H1 (cell line): Measurements from ENCODE around the gene LVRN. TPM values are rescaled to one million over a fixed set of nuclear protein-coding genes. Genes with fewer than 3 reads are reported as not detected.

Experiments
- CTBP2 ChIP-seq: IDR thresholded peaks from 2 replicates; pipeline ENCODE4 v1.7.0; 2011; ENCODE audit warnings: borderline replicate concordance, mild to moderate bottlenecking, moderate library complexity, mixed read lengths, low read length; ENCODE audit not compliant: insufficient read depth, insufficient read length
- E2F6 ChIP-seq: IDR thresholded peaks from 2 replicates; pipeline ENCODE4 v1.6.1; 2012; ENCODE audit warnings: inconsistent platforms
- EGR1 ChIP-seq: IDR thresholded peaks from 2 replicates; pipeline ENCODE4 v1.6.1; 2011; ENCODE audit warnings: low read depth, low read length, borderline replicate concordance
- JUND ChIP-seq: IDR thresholded peaks from 2 replicates; pipeline ENCODE4 v1.6.1; 2011; ENCODE audit warnings: mild to moderate bottlenecking, improper control_type of control experiment, low read length
- MAX ChIP-seq: IDR thresholded peaks from 2 replicates; pipeline ENCODE4 v1.6.1; 2012; ENCODE audit warnings: inconsistent platforms
- SP1 ChIP-seq: IDR thresholded peaks from 2 replicates; pipeline ENCODE4 v1.6.1; 2011; ENCODE audit warnings: low read depth, low read length
- TBP ChIP-seq: IDR thresholded peaks from 2 replicates; pipeline ENCODE4 v1.6.1; 2011; ENCODE audit warnings: low read depth, low read length, improper control_type of control experiment
- TCF12 ChIP-seq: IDR thresholded peaks from 2 replicates; pipeline ENCODE4 v1.6.1; 2011; ENCODE audit warnings: low read depth, mild to moderate bottlenecking, low read length
- polyA plus RNA-seq, 7 experiments: library from polyadenylated mRNA; depleted of rRNA in 3 of 7; stranded (reverse) in 5 of 7; unstranded in 2 of 7; fragments of >200 nt in 5 of 7; fragments of 200-250 nt in 2 of 7; gene quantifications; 1 replicate in 5 of 7; 2 replicates in 1 of 7; 4 replicates in 1 of 7; pipeline versions ENCODE4 v1.2.1 to v1.2.3, GENCODE V29; 2011 to 2013; ENCODE audit warnings: missing spikeins in 2 of 7, mixed read lengths in 2 of 7
- total RNA-seq: library from RNA; stranded (reverse); fragmentation: NEBNext Ultra II Directional; extraction: Animal tissue kit (Norgen Biotek cat#: 25700); gene quantifications from 2 replicates; pipeline ENCODE4 v1.2.1, GENCODE V29; 2021
- TF ChIP-seq, protein P1 (sequence below): fragments of 300-600 bp; sonication (generic); IDR thresholded peaks from 2 replicates; pipeline ENCODE4 v1.7.1; 2012; ENCODE audit warnings: low read length, moderate library complexity, mild to moderate bottlenecking, inconsistent platforms; ENCODE audit not compliant: insufficient replicate concordance

The LVRN gene
- total and polyA plus RNA-seq, 2 of the 8 experiments (the other 6 are each of a cell fraction or from before 2014, with no cell fraction given) = 0.08 to 0.09 TPM

DNA sequence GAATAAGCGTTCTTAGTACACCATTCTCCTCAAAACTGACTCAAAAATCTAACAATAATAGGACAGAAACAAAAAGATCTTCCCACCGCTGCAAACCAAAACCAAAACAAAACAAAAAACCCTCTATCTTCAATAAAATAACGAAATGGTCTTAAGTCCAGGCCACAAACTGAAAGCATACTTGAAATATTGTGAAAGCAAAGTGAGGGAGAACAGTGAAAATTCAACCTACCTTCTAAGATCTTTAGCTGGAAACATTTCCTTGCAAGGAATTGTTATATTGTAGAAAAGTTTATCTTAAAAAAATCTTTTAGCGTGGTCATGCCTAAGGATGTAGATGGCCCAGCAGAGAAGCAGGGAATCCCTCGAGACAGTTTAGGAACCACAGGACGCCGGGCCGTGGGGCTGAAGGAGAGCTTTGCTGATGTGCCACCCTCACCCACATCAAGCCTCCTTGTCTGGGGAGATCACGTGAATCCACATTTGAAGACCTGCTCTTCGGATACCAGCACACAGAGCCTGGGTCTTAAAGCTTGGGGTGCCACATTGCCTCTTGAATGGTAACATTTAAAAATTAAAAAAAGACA is 27.8 kb upstream of the LVRN start (continued):
- TF ChIP-seq, protein P1, sequence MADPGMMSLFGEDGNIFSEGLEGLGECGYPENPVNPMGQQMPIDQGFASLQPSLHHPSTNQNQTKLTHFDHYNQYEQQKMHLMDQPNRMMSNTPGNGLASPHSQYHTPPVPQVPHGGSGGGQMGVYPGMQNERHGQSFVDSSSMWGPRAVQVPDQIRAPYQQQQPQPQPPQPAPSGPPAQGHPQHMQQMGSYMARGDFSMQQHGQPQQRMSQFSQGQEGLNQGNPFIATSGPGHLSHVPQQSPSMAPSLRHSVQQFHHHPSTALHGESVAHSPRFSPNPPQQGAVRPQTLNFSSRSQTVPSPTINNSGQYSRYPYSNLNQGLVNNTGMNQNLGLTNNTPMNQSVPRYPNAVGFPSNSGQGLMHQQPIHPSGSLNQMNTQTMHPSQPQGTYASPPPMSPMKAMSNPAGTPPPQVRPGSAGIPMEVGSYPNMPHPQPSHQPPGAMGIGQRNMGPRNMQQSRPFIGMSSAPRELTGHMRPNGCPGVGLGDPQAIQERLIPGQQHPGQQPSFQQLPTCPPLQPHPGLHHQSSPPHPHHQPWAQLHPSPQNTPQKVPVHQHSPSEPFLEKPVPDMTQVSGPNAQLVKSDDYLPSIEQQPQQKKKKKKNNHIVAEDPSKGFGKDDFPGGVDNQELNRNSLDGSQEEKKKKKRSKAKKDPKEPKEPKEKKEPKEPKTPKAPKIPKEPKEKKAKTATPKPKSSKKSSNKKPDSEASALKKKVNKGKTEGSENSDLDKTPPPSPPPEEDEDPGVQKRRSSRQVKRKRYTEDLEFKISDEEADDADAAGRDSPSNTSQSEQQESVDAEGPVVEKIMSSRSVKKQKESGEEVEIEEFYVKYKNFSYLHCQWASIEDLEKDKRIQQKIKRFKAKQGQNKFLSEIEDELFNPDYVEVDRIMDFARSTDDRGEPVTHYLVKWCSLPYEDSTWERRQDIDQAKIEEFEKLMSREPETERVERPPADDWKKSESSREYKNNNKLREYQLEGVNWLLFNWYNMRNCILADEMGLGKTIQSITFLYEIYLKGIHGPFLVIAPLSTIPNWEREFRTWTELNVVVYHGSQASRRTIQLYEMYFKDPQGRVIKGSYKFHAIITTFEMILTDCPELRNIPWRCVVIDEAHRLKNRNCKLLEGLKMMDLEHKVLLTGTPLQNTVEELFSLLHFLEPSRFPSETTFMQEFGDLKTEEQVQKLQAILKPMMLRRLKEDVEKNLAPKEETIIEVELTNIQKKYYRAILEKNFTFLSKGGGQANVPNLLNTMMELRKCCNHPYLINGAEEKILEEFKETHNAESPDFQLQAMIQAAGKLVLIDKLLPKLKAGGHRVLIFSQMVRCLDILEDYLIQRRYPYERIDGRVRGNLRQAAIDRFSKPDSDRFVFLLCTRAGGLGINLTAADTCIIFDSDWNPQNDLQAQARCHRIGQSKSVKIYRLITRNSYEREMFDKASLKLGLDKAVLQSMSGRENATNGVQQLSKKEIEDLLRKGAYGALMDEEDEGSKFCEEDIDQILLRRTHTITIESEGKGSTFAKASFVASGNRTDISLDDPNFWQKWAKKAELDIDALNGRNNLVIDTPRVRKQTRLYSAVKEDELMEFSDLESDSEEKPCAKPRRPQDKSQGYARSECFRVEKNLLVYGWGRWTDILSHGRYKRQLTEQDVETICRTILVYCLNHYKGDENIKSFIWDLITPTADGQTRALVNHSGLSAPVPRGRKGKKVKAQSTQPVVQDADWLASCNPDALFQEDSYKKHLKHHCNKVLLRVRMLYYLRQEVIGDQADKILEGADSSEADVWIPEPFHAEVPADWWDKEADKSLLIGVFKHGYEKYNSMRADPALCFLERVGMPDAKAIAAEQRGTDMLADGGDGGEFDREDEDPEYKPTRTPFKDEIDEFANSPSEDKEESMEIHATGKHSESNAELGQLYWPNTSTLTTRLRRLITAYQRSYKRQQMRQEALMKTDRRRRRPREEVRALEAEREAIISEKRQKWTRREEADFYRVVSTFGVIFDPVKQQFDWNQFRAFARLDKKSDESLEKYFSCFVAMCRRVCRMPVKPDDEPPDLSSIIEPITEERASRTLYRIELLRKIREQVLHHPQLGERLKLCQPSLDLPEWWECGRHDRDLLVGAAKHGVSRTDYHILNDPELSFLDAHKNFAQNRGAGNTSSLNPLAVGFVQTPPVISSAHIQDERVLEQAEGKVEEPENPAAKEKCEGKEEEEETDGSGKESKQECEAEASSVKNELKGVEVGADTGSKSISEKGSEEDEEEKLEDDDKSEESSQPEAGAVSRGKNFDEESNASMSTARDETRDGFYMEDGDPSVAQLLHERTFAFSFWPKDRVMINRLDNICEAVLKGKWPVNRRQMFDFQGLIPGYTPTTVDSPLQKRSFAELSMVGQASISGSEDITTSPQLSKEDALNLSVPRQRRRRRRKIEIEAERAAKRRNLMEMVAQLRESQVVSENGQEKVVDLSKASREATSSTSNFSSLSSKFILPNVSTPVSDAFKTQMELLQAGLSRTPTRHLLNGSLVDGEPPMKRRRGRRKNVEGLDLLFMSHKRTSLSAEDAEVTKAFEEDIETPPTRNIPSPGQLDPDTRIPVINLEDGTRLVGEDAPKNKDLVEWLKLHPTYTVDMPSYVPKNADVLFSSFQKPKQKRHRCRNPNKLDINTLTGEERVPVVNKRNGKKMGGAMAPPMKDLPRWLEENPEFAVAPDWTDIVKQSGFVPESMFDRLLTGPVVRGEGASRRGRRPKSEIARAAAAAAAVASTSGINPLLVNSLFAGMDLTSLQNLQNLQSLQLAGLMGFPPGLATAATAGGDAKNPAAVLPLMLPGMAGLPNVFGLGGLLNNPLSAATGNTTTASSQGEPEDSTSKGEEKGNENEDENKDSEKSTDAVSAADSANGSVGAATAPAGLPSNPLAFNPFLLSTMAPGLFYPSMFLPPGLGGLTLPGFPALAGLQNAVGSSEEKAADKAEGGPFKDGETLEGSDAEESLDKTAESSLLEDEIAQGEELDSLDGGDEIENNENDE = no peak
- TF ChIP-seq JUND (no peak), EGR1 (no peak), MAX (no peak), TBP (no peak), TCF12 (no peak), CTBP2 (no peak), SP1 (no peak), E2F6 (no peak)
